NCI-H1048 (cell line): ENCODE measurements around the gene GNA12.

Experiments
- DNase-seq: peaks from one replicate; lab custom pipeline; 2025; lab: John Stamatoyannopoulos, UW

Gene GNA12

GRCh38 chr7:2817456-2817855, 26.7 kb downstream of the GNA12 start:
- DNase-seq = no peak

DNA sequence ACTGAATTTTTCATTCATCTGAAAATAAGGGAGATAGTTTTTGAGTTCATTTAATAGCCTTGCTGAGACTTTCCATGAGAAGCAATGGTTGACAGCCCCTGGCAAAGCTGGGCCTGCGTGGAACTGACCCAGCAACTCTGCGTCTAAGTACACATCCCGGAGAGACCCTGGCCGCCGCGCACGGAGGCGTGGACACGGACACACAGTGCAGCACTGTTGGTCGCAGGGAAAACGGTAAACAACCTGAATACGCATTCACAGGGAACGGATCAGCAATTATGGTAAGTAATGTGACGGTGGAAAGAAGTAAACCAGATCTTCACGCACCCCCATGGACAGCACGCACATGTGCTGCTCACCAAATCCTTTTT, 28.2 kb downstream of the GNA12 start:
- no peak for DNase-seq

DNA sequence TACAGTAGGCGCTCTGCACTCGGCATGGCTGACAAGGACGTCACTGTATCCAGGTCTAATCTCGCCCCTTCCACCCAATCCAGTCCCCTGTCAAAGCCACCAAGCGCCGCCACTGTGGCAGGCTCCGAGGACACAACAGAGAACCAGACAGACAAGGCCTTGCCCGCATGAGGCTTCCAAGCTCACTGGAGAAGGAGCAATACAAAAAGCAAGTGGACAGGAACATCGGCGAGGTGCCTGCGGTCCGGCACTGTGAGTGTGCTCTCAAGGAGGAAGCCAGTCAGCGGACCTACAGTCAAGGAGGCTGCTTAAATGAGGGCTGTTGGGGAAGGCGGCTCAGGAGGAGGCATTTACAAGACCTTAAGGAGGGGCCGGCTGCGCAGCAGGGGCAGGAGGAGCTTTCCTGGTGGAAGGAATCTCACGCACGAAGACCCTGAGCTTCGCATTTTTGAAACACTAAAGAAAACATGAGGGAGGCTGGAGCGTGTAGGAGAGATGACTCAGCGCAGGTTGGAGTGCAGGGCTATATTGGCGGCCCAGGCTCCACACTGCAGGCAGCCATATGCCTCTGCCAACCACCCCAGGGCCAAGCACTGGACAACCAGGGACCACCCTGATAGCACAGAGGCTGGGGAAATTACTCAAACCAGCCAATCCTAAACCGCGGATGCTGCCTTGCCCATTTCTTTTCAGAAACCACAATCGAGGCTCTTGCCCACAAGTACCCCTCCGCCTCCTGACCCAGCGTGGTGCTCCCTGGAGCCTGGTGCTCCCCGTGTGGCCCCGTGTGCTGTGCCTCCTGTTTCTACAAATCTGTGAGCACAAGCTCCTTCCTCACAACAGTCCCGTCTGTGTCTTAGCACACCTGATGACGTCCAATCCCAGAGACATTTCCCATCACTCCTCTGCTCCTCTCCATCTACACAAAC, 28.9 kb downstream of the GNA12 start:
- DNase-seq = no peak

GRCh38 chr7:2814186-2814945, 29.7 kb downstream of the GNA12 start:
- no peak for DNase-seq

- no peak for DNase-seq
Measured at GRCh38 chr7:2813350-2814185, 30.5 kb downstream of the GNA12 start.

DNA sequence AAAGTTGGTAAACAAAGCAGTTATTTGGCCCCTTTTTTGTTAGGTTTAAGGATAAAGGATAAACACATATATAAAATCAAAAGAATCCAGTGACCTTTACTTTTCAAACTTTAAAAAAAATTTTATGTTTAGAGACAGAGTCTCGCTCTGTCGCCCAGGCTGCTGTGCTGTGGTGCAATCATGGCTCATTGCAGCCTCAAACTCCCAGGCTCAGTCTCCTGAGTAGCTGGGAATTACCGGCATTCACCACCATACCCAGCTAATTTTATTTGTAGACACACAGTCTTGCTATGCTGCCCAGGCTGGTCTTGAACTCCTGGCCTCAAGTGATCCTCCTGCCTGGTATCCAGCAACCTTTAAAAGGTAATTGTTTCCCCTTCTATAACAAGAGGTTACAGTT, 31.3 kb downstream of the GNA12 start:
- DNase-seq = no peak

GRCh38 chr7:2812114-2812487, 32.0 kb downstream of the GNA12 start:
- DNase-seq = no peak

GRCh38 chr7:2811476-2812113, 32.5 kb downstream of the GNA12 start:
- no peak for DNase-seq

- DNase-seq = no peak
Measured at GRCh38 chr7:2810682-2811415, 33.3 kb downstream of the GNA12 start.

DNA sequence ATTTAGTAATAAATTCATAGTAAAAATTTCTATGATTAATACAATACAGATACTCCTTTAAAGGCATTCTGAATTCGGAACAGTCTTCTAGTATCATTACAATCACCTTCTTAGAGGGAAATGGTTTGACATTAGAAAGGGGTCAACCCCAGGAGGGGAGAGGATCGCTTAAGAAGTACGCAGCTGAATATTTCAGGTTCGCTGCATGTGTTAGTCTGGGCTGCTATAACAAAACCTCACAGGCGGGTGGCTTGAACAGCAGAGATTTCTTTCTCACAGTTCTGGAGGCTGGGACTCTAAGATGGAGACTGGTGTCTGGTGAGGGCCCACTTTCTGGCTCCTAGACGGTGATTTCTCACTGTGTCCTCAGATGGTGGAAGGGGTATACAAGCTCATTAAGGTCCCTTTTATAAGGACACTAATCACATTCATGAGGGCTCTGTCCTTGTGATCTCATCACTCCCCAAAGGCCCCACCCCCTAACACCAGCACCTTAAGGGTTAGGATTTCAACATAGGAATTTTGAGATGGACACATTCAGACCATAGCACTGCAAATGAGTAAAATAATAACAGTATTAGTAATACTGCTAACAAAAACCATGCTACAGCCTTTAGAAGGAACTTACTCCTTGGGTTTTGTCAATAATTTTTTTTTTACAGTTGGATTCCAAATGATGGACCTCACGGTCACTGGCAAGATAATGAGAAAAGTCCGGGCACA, 34.0 kb downstream of the GNA12 start:
- DNase-seq = no peak

DNA sequence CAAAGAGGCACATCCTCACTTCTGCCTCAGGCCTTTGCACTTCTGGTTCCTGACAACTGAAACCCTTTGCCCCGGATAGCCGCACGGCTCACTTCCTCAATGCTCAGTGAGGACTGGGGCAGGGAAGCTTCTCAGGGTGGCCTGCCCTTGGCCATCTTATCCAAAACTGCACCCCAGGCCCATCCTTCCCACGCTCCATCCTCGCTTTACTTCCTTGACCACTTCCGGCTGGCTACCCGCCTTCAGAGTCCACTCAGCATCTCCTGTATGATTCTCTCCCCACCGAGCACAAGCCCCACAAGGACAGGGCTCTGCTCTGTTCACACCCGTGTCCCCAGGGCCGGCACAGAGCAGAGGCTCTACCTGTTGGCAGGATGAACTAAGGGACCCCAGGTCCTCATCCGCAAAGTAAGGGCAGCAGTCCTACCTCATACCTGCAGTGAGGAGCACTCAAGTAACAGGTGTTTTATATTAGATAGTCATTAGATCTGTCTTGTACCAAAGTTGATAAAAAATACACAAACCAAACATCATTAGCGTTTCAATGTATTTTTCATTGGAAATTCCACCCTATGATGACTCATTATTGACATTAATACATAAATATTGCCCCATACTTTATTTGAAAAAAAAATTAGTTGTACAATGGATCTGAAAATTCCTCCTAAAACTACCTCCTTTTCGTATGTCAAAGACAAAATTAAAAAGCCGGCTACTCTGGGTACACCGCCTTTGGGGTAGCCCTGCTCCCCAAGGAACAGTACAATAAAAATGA, 35.0 kb downstream of the GNA12 start:
- DNase-seq = no peak

GRCh38 chr7:2807845-2808772, 36.0 kb downstream of the GNA12 start:
- DNase-seq = no peak

GRCh38 chr7:2807460-2807844, 36.7 kb downstream of the GNA12 start:
- no peak for DNase-seq

- DNase-seq = no peak
Measured at GRCh38 chr7:2806571-2806970, 37.5 kb downstream of the GNA12 start.

GRCh38 chr7:2805213-2805944, 38.7 kb downstream of the GNA12 start:
- DNase-seq = no peak

GRCh38 chr7:2804227-2804763, 39.8 kb downstream of the GNA12 start:
- no peak for DNase-seq

- DNase-seq = no peak
Measured at GRCh38 chr7:2803755-2804154, 40.4 kb downstream of the GNA12 start.

GRCh38 chr7:2803342-2803692, 40.8 kb downstream of the GNA12 start:
- no peak for DNase-seq
